ENCODE data around the gene IL5RA. TPM values are rescaled to one million over a fixed set of nuclear protein-coding genes. Genes with fewer than 3 reads are reported as not detected.

The IL5RA gene
- total RNA-seq, 4 donors from 2014 or later: 0.10 TPM; not detected in 3

GRCh38 chr3:3081381-3082233, 28.6 kb downstream of the IL5RA start:
- no peak for DNase-seq (ENCODE audit: low spot score in 2 of 2)
- intact Hi-C loops (cut with DNase I; ENCODE audit: low total_unique reads): no loop called here
- H3K4me3 ChIP-seq (ENCODE audit: low read depth, poor library complexity, severe bottlenecking): no peak overlapping the region
- WGBS, 2 donors: 78 to 89% methylated on average over 9 of the region's 9 CpGs
- TF ChIP-seq POLR2A (IDR thresholded peaks at IDR 0.05) (no peak), CTCF (IDR thresholded peaks at IDR 0.05) (no peak)

DNA sequence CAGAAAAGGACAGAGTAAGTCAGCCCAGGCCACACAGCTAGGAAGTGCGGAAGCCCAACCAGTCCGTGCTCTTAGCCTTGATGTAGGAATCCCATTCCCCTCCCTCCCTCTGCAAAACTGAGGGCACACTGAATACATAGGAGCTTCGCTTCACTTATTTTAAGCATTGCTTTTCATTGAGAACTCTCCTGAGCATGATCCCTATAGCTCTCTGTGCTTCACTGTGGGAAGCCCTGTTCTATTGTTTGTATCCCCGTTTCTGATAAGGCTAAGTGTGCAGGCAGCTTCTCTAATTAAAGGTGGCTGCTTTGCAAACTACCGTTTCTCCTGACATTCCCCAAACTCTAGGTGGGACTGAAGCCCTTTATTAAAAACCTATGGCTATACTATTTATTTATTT, 29.9 kb downstream of the IL5RA start:
- 67 to 73% methylated on average over 5 of the region's 5 CpGs for WGBS, 2 donors
- H3K4me3 ChIP-seq (ENCODE audit: low read depth, poor library complexity, severe bottlenecking): no peak overlapping the region
- DNase-seq (ENCODE audit: low spot score in 2 of 2): no peak
- TF ChIP-seq POLR2A (IDR thresholded peaks at IDR 0.05): no peak
- no peak for TF ChIP-seq CTCF (IDR thresholded peaks at IDR 0.05)
- intact Hi-C loops (cut with DNase I; ENCODE audit: low total_unique reads): no loop called here

DNA sequence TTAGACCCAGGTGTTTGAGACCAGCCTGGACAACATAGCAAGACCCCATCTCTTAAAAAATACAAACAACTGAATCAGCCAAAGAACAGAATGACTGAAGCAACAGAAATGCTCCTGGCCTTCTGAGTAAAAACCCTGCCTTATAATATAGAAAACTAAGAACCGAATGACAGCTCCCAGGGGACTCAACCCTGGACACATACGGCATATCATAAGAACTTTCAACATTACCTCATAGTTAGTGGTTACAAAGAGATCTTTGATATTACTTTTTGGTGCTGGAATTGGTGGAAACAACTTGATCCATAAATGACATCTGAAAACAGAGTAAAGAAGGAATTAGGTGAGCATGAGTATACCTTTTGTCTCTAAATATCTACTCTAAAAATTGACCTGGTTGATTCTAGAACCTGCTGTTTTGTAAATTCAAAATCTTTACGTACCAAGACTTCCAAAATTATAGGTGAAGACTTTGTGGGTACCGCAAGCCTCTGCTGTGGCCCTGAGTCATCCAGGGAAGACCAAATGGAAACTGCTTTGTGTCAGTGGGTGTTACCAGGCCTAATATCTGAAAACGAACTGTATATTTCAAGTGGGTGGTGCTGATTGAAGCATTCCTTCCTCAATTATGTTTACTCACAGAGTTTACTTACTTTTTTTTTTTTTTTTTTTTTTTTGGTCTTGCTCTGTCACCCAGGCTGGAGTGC, 35.5 kb downstream of the IL5RA start:
- no peak for DNase-seq (ENCODE audit: low spot score in 2 of 2)
- no peak overlapping the region for H3K4me3 ChIP-seq (ENCODE audit: low read depth, poor library complexity, severe bottlenecking)
- WGBS, 2 donors: 83 to 86% methylated on average over 5 of the region's 5 CpGs
- TF ChIP-seq CTCF (IDR thresholded peaks at IDR 0.05) (no peak), POLR2A (IDR thresholded peaks at IDR 0.05) (no peak)
- intact Hi-C loops (cut with DNase I; ENCODE audit: low total_unique reads): no loop called here

- intact Hi-C loops (cut with DNase I; ENCODE audit: low total_unique reads): no loop called here
- TF ChIP-seq CTCF (IDR thresholded peaks at IDR 0.05) (no peak), POLR2A (IDR thresholded peaks at IDR 0.05) (no peak)
- no peak overlapping the region for H3K4me3 ChIP-seq (ENCODE audit: low read depth, poor library complexity, severe bottlenecking)
- WGBS, 2 donors: 70 to 76% methylated on average over 5 of the region's 5 CpGs
- DNase-seq (ENCODE audit: low spot score in 2 of 2): no peak
Observed at GRCh38 chr3:3071136-3071535, 39.0 kb downstream of the IL5RA start.

GRCh38 chr3:3069723-3070122, 40.5 kb downstream of the IL5RA start:
- DNase-seq (ENCODE audit: low spot score in 2 of 2): no peak
- intact Hi-C loops (cut with DNase I; ENCODE audit: low total_unique reads): no loop called here
- 67% methylated on average over 5 of the region's 5 CpGs for WGBS, 2 donors
- TF ChIP-seq CTCF (IDR thresholded peaks at IDR 0.05) (no peak), POLR2A (IDR thresholded peaks at IDR 0.05) (no peak)
- H3K4me3 ChIP-seq (ENCODE audit: low read depth, poor library complexity, severe bottlenecking): no peak overlapping the region
